Muscle of leg (tissue), 11 donors: Measurements from ENCODE around the gene CLCNKB. TPM values are rescaled to one million over a fixed set of nuclear protein-coding genes. Genes with fewer than 3 reads are reported as not detected.
A peak's percentile ranks its signal among the peaks of the same experiment; 100 is the strongest.

Experiments used
- DNase-seq: peaks from one replicate; pipeline ENCODE4 v3.0.0; 2013
- H3K27ac ChIP-seq: one replicate; pipeline ENCODE4 v1.5.1; 2013; ENCODE audit warnings: mild to moderate bottlenecking, low read length, control low read depth
- H3K27me3 ChIP-seq: one replicate; pipeline ENCODE4 v1.6.1; 2013; ENCODE audit warnings: low read length; ENCODE audit not compliant: control insufficient read depth, insufficient read depth
- H3K36me3 ChIP-seq: one replicate; pipeline ENCODE4 v1.6.1; 2013; ENCODE audit warnings: low read length; ENCODE audit not compliant: control insufficient read depth, insufficient read depth
- H3K4me1 ChIP-seq: one replicate; pipeline ENCODE4 v1.6.1; 2013; ENCODE audit warnings: low read length; ENCODE audit not compliant: control insufficient read depth, insufficient read depth
- H3K4me3 ChIP-seq: one replicate; pipeline ENCODE4 v1.5.1; 2013; ENCODE audit warnings: low read length, control low read depth
- H3K9me3 ChIP-seq: replicated peaks from 2 replicates; pipeline ENCODE4 v1.6.1; 2013; ENCODE audit warnings: low read depth, low read length; ENCODE audit not compliant: control insufficient read depth
- WGBS: methylation state at CpG from one replicate; pipeline ENCODE4 v1.1.5; 2013; ENCODE audit warnings: missing lambda C conversion rate; ENCODE audit not compliant: insufficient coverage; 5-methylcytosine and 5-hydroxymethylcytosine counted together
- polyA plus RNA-seq, 8 donors: library from polyadenylated mRNA; unstranded; fragments of 120-200 nt; gene quantifications; one replicate each; pipeline versions ENCODE4 v1.2.1 to v1.2.3, GENCODE V29; 2013; ENCODE audit warnings: inconsistent platforms in 1 of 8, low replicate concordance in 1 of 8; ENCODE audit not compliant: insufficient read length in 8 of 8, insufficient read depth in 1 of 8
- total RNA-seq: library from RNA; stranded (reverse); fragments of 120-200 nt; gene quantifications from one replicate; pipeline ENCODE4 v1.2.4, GENCODE V29; 2013

Gene CLCNKB
- total and polyA plus RNA-seq, 9 donors, result 0.11 to 0.53 (median 0.17) TPM; not detected in 1

GRCh38 chr1:16067127-16067768, 23.7 kb downstream of the CLCNKB start:
- H3K27ac ChIP-seq, result no peak overlapping the region
- 42% methylated on average over 2 of the region's 6 CpGs for WGBS
- no peak for DNase-seq

GRCh38 chr1:16067933-16068332, 24.4 kb downstream of the CLCNKB start:
- H3K27ac ChIP-seq, result no peak overlapping the region
- H3K36me3 ChIP-seq, result no peaks in the 10 kb centered on the region
- no peak overlapping the region for H3K4me3 ChIP-seq
- 42% methylated on average over 12 of the region's 13 CpGs for WGBS
- H3K4me1 ChIP-seq, result peaks cover 25% of the 10 kb centered on the region
- H3K9me3 ChIP-seq, result no peaks in the 10 kb centered on the region
- H3K27me3 ChIP-seq, result peaks cover 22% of the 10 kb centered on the region
- no peak for DNase-seq

More at GRCh38 chr1:16067127-16067768, 23.7 kb downstream of the CLCNKB start:
- H3K9me3 ChIP-seq, result no peaks in the 10 kb centered on the region
- H3K4me1 ChIP-seq, result peaks cover 23% of the 10 kb centered on the region
- H3K4me3 ChIP-seq, result no peak overlapping the region
- peaks cover 17% of the 10 kb centered on the region for H3K27me3 ChIP-seq
- no peaks in the 10 kb centered on the region for H3K36me3 ChIP-seq

GRCh38 chr1:16068356-16069270, 25.0 kb downstream of the CLCNKB start:
- H3K4me1 ChIP-seq, result peaks cover 28% of the 10 kb centered on the region
- H3K9me3 ChIP-seq, result no peaks in the 10 kb centered on the region
- no peaks in the 10 kb centered on the region for H3K36me3 ChIP-seq
- H3K27ac ChIP-seq, result no peak overlapping the region
- 53% methylated on average over 8 of the region's 11 CpGs for WGBS
- no peak for DNase-seq
- no peak overlapping the region for H3K4me3 ChIP-seq
- H3K27me3 ChIP-seq, result peaks cover 25% of the 10 kb centered on the region

- H3K36me3 ChIP-seq, result no peaks in the 10 kb centered on the region
- no peak for DNase-seq
- peaks cover 30% of the 10 kb centered on the region for H3K4me1 ChIP-seq
- H3K27me3 ChIP-seq, result peaks cover 25% of the 10 kb centered on the region
- no peaks in the 10 kb centered on the region for H3K9me3 ChIP-seq
- H3K4me3 ChIP-seq, result no peak overlapping the region
- WGBS, result 64% methylated on average over 2 of the region's 9 CpGs
- H3K27ac ChIP-seq, result no peak overlapping the region
Measured at GRCh38 chr1:16070640-16071355, 27.2 kb downstream of the CLCNKB start.

- Histone ChIP-seq H3K36me3 (no peaks in the 10 kb centered on the region), H3K9me3 (no peaks in the 10 kb centered on the region), H3K4me1 (peaks cover 30% of the 10 kb centered on the region), H3K4me3 (no peak overlapping the region), H3K27ac (no peak overlapping the region), H3K27me3 (peaks cover 25% of the 10 kb centered on the region)
- DNase-seq, result no peak
- 81% methylated on average over 6 of the region's 6 CpGs for WGBS
Measured at GRCh38 chr1:16071614-16072013, 28.0 kb downstream of the CLCNKB start.

GRCh38 chr1:16072095-16072494, 28.5 kb downstream of the CLCNKB start:
- 58% methylated on average over 2 of the region's 5 CpGs for WGBS
- no peak for DNase-seq
- no peak overlapping the region for H3K4me3 ChIP-seq
- no peak overlapping the region for H3K27ac ChIP-seq
- peaks cover 25% of the 10 kb centered on the region for H3K27me3 ChIP-seq
- H3K9me3 ChIP-seq, result no peaks in the 10 kb centered on the region
- H3K36me3 ChIP-seq, result no peaks in the 10 kb centered on the region
- peaks cover 25% of the 10 kb centered on the region for H3K4me1 ChIP-seq

- no peaks in the 10 kb centered on the region for H3K36me3 ChIP-seq
- DNase-seq, result no peak
- WGBS, result 3% methylated on average over 40 of the region's 49 CpGs
- peaks cover 25% of the 10 kb centered on the region for H3K27me3 ChIP-seq
- H3K4me1 ChIP-seq, result peaks cover 18% of the 10 kb centered on the region
- no peak overlapping the region for H3K4me3 ChIP-seq
- no peak overlapping the region for H3K27ac ChIP-seq
- H3K9me3 ChIP-seq, result no peaks in the 10 kb centered on the region
Measured at GRCh38 chr1:16072616-16073484, 29.3 kb downstream of the CLCNKB start.

GRCh38 chr1:16073490-16074119, 30.0 kb downstream of the CLCNKB start, which contains the start of gene FAM131C:
TSS of gene FAM131C (minus strand) at chr1:16073651. CDS start at chr1:16073442, 209 bp downstream.
- Histone ChIP-seq H3K36me3 (no peaks in the 10 kb centered on the region), H3K27ac (no peak within 1 kb of the TSS), H3K4me3 (peak within 1 kb of the TSS; percentile 24), H3K27me3 (peaks cover 25% of the 10 kb centered on the region), H3K4me1 (peaks cover 10% of the 10 kb centered on the region), H3K9me3 (no peaks in the 10 kb centered on the region)
- WGBS, result 1% methylated on average over 37 of the region's 54 CpGs
- no peak for DNase-seq

- Histone ChIP-seq H3K4me3 (no peak overlapping the region), H3K27me3 (peaks cover 23% of the 10 kb centered on the region), H3K27ac (no peak overlapping the region), H3K36me3 (no peaks in the 10 kb centered on the region), H3K4me1 (peaks cover 12% of the 10 kb centered on the region), H3K9me3 (no peaks in the 10 kb centered on the region)
- no peak for DNase-seq
- 85% methylated on average over 5 of the region's 5 CpGs for WGBS
Measured at GRCh38 chr1:16074217-16074616, 30.6 kb downstream of the CLCNKB start.
